ENCODE measurements around the gene HDAC4. TPM values are rescaled to one million over a fixed set of nuclear protein-coding genes. Genes with fewer than 3 reads are reported as not detected.

Gene HDAC4
- total RNA-seq, 4 donors from 2014 or later: 68.0 to 123 (median 86.5) TPM

DNA sequence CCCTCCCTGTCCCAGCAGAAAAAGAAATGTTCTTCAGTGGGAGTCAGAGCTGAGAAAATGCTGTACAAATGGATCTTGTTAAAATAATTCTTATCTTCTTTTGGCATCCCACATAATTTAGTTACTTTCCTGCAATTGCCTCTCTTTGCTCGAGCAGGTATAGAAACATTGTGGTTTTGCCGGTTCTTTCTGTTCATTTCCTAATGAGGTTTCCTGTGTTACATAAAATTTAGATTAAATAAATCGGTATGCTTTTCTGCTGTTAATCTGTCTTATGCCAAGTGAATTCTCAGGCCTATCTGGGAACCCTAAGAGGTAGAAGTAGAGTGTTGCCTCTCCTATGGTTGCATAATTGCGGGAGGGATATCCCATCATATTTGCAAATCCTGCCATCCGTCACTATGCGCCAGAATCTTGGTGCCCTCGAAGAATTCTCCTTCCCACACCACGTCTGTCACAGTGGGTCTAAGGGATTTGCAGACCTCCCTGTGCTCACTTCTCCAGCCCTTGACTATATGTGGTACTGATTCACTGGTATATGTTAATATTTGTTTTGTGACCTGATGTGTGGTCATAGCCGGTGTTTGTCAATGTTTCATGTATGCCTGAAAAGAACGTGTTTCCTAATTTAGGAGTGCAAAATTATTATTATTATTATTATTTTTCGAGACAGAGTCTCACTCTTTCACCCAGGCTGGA, 12.2 kb upstream of the HDAC4 start:
- H3K4me3 ChIP-seq: no peak overlapping the region
- 90 to 91% methylated on average over 11 of the region's 11 CpGs for WGBS, 2 donors
- H3K27ac ChIP-seq: no peak overlapping the region
- no peak for DNase-seq (ENCODE audit: low spot score in 2 of 2)
- H3K4me1 ChIP-seq: no peaks in the 10 kb centered on the region
- no peak for TF ChIP-seq POLR2A (IDR thresholded peaks at IDR 0.05)
- no peak for TF ChIP-seq EP300 (IDR thresholded peaks at IDR 0.05)
- TF ChIP-seq, protein P1, sequence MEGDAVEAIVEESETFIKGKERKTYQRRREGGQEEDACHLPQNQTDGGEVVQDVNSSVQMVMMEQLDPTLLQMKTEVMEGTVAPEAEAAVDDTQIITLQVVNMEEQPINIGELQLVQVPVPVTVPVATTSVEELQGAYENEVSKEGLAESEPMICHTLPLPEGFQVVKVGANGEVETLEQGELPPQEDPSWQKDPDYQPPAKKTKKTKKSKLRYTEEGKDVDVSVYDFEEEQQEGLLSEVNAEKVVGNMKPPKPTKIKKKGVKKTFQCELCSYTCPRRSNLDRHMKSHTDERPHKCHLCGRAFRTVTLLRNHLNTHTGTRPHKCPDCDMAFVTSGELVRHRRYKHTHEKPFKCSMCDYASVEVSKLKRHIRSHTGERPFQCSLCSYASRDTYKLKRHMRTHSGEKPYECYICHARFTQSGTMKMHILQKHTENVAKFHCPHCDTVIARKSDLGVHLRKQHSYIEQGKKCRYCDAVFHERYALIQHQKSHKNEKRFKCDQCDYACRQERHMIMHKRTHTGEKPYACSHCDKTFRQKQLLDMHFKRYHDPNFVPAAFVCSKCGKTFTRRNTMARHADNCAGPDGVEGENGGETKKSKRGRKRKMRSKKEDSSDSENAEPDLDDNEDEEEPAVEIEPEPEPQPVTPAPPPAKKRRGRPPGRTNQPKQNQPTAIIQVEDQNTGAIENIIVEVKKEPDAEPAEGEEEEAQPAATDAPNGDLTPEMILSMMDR (IDR thresholded peaks at IDR 0.05): no peak
- H3K36me3 ChIP-seq: no peaks in the 10 kb centered on the region
- H3K9me3 ChIP-seq: peaks cover 0 to 32% (median 0%) of the 10 kb centered on the region in 4 donors
- H3K27me3 ChIP-seq: no peaks in the 10 kb centered on the region

- DNase-seq (ENCODE audit: low spot score in 2 of 2): no peak
- no peak for TF ChIP-seq POLR2A (IDR thresholded peaks at IDR 0.05)
Measured at GRCh38 chr2:239411549-239412319, 10.9 kb upstream of the HDAC4 start.

GRCh38 chr2:239411117-239411516, 10.3 kb upstream of the HDAC4 start:
- peaks cover 0 to 32% (median 0%) of the 10 kb centered on the region in 4 donors for H3K9me3 ChIP-seq
- 90 to 93% methylated on average over 5 of the region's 5 CpGs for WGBS, 2 donors
- DNase-seq (ENCODE audit: low spot score in 2 of 2): no peak
- H3K36me3 ChIP-seq: no peaks in the 10 kb centered on the region
- no peak overlapping the region for H3K27ac ChIP-seq
- H3K4me3 ChIP-seq: no peak overlapping the region
- H3K27me3 ChIP-seq: no peaks in the 10 kb centered on the region
- TF ChIP-seq POLR2A (IDR thresholded peaks at IDR 0.05): no peak
- no peak for TF ChIP-seq EP300 (IDR thresholded peaks at IDR 0.05)
- TF ChIP-seq, protein P1 (IDR thresholded peaks at IDR 0.05): no peak
- H3K4me1 ChIP-seq: no peaks in the 10 kb centered on the region

More at GRCh38 chr2:239411549-239412319, 10.9 kb upstream of the HDAC4 start:
- Histone ChIP-seq H3K36me3 (no peaks in the 10 kb centered on the region), H3K27me3 (no peaks in the 10 kb centered on the region), H3K4me3 (no peak overlapping the region), H3K9me3 (peaks cover 0 to 32% (median 0%) of the 10 kb centered on the region in 4 donors), H3K4me1 (no peaks in the 10 kb centered on the region), H3K27ac (no peak overlapping the region)
- 68 to 78% methylated on average over 7 to 8 of the region's 8 CpGs for WGBS, 2 donors

- H3K27ac ChIP-seq: no peak overlapping the region
- 74 to 84% methylated on average over 5 to 6 of the region's 6 CpGs for WGBS, 2 donors
- no peaks in the 10 kb centered on the region for H3K4me1 ChIP-seq
- no peak for DNase-seq (ENCODE audit: low spot score in 2 of 2)
- TF ChIP-seq, protein P1 (IDR thresholded peaks at IDR 0.05): no peak
- TF ChIP-seq POLR2A (IDR thresholded peaks at IDR 0.05) (no peak), EP300 (IDR thresholded peaks at IDR 0.05) (no peak)
- no peak overlapping the region for H3K4me3 ChIP-seq
- H3K27me3 ChIP-seq: no peaks in the 10 kb centered on the region
- peaks cover 0 to 32% (median 0%) of the 10 kb centered on the region in 4 donors for H3K9me3 ChIP-seq
- H3K36me3 ChIP-seq: no peaks in the 10 kb centered on the region
Measured at GRCh38 chr2:239409976-239410375, 9.2 kb upstream of the HDAC4 start.

DNA sequence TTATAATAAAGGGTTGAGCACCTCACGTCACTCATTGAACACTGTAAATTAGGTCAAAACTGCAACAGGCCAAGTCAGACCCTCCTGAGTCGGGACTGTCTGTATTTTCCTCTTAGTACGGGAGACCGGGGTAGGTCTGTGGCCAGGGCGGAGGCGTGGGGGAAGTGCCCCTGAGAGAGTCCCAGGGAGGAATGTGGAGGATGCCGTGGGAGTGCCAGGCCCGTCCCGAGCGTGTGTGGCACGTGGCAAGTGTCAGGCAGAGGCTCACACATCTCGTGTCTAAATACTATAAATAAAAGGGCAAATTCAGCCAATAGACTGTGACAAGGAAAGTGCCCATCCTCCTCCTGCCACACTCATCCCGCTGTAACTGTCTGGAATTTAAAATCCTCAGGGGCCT, 6.3 kb upstream of the HDAC4 start:
- no peak overlapping the region for H3K27ac ChIP-seq
- no peak for TF ChIP-seq EP300 (IDR thresholded peaks at IDR 0.05)
- no peak for TF ChIP-seq POLR2A (IDR thresholded peaks at IDR 0.05)
- TF ChIP-seq, protein P1 (IDR thresholded peaks at IDR 0.05): no peak

More for the DNA sequence above, 6.3 kb upstream of the HDAC4 start:
- Histone ChIP-seq H3K9me3 (peaks cover 0 to 24% (median 0%) of the 10 kb centered on the region in 4 donors), H3K36me3 (no peaks in the 10 kb centered on the region), H3K4me1 (peaks cover 0 to 6% (median 5%) of the 10 kb centered on the region in 4 donors), H3K27me3 (no peaks in the 10 kb centered on the region), H3K4me3 (no peak overlapping the region)
- DNase-seq (ENCODE audit: low spot score in 2 of 2): no peak
- 70 to 80% methylated on average over 13 of the region's 13 CpGs for WGBS, 2 donors

Measured in tibial nerve (tissue), 4 donors.